ENCODE results near the gene RAB3IP. TPM values are rescaled to one million over a fixed set of nuclear protein-coding genes. Genes with fewer than 3 reads are reported as not detected.

The RAB3IP gene
- total RNA-seq, 1 experiment from 2014 or later: 82.5 TPM

DNA sequence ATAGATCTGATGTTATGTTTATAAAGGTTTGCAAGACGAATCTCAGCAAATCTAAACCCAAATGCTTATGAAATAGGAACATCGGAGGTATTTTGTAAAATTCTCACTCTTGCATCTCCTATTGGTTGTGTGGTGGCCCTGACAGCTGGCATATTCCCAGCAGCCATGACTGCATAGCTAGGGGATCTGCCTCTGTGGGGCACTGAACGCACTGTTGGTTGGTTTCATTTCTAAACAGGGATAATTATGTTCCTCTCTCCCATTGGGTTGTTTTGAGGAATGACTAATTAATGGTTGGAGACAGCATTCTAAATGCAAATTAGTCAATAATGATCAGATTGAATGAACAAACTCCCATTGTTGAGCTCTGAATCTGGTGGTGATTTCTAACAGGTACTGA lies 36.8 kb upstream of the RAB3IP start:
- Mint-ChIP-seq H3K27ac (ENCODE audit: unreplicated experiment) (no peak overlapping the region), H3K36me3 (ENCODE audit: insufficient read depth, unreplicated experiment) (no peaks in the 10 kb centered on the region), H3K27me3 (ENCODE audit: insufficient read depth, unreplicated experiment) (no peaks in the 10 kb centered on the region), H3K4me3 (ENCODE audit: unreplicated experiment) (no peak overlapping the region), H3K9me3 (ENCODE audit: unreplicated experiment) (no peaks in the 10 kb centered on the region), H3K4me1 (ENCODE audit: low read depth, unreplicated experiment) (peaks cover 6% of the 10 kb centered on the region)
- BruUV-seq (replicated peaks): no TSS peak
- CTCF ChIA-PET: no interaction called here
- TF ChIP-seq CTCF (IDR thresholded peaks at IDR 0.05; ENCODE audit: insufficient read depth in 1 of 2, low read depth in 1 of 2, low read length in 1 of 2, severe bottlenecking in 1 of 2, unreplicated experiment in 1 of 2): no peak
- no peaks in the 10 kb centered on the region for H3K27me3 ChIP-seq (replicated peaks; ENCODE audit: control insufficient read depth, insufficient read depth, low read length)
- H3K4me1 ChIP-seq: peaks cover 9% of the 10 kb centered on the region; the same call in 1 of the 2 replicates
- H3K36me3 ChIP-seq (ENCODE audit: control insufficient read depth, insufficient read depth, low read length): no peaks in the 10 kb centered on the region
- intact Hi-C loops (cut with micrococcal nuclease; ENCODE audit: unreplicated experiment): no loop called here
- no peaks in the 10 kb centered on the region for H3K9me3 ChIP-seq
- no peak for DNase-seq
- H3K4me3 ChIP-seq (ENCODE audit: low read depth, low read length): no peak overlapping the region
- POLR2A ChIA-PET: no interaction called here

GRCh38 chr12:69703146-69703642 lies 35.5 kb upstream of the RAB3IP start:
- Mint-ChIP-seq H3K4me1 (ENCODE audit: low read depth, unreplicated experiment) (no peaks in the 10 kb centered on the region), H3K36me3 (ENCODE audit: insufficient read depth, unreplicated experiment) (no peaks in the 10 kb centered on the region), H3K4me3 (ENCODE audit: unreplicated experiment) (no peak overlapping the region), H3K27ac (ENCODE audit: unreplicated experiment) (no peak overlapping the region), H3K27me3 (ENCODE audit: insufficient read depth, unreplicated experiment) (no peaks in the 10 kb centered on the region), H3K9me3 (ENCODE audit: unreplicated experiment) (no peaks in the 10 kb centered on the region)
- DNase-seq: no peak
- POLR2A ChIA-PET: no interaction called here
- CTCF ChIA-PET: no interaction called here
- Histone ChIP-seq H3K27me3 (replicated peaks; ENCODE audit: control insufficient read depth, insufficient read depth, low read length) (no peaks in the 10 kb centered on the region), H3K9me3 (no peaks in the 10 kb centered on the region), H3K4me3 (ENCODE audit: low read depth, low read length) (no peak overlapping the region), H3K36me3 (ENCODE audit: control insufficient read depth, insufficient read depth, low read length) (no peaks in the 10 kb centered on the region), H3K4me1 (no peaks in the 10 kb centered on the region)
- BruUV-seq (replicated peaks): no TSS peak
- no peak for TF ChIP-seq CTCF (IDR thresholded peaks at IDR 0.05; ENCODE audit: insufficient read depth in 1 of 2, low read depth in 1 of 2, low read length in 1 of 2, severe bottlenecking in 1 of 2, unreplicated experiment in 1 of 2)
- intact Hi-C loops (cut with micrococcal nuclease; ENCODE audit: unreplicated experiment): no loop called here

DNA sequence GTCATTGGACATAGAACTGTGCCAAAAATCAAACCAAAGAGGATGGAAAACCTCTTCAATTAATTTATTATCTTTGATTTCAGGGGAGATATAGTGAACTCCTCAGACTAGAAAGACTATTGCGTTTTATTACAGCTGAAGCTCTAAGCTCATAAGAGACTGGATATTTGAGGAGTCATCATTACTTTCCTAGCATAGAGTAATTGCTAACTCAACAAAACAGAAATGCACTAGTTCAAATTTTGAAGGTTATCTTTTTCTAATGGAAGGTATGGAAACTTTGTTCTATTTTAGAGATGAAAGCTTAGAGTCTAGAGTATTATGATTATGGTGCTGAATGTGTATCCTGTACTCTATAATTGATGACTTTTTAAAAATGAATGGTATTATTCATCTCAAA lies 34.3 kb upstream of the RAB3IP start:
- ChIA-PET POLR2A (interaction anchor here (0.7 kb wide), 1 partner anchor 125 kb away, joined by 8 read pairs; no protein-coding TSS in a partner anchor), CTCF (no interaction called here)
- Mint-ChIP-seq H3K4me1 (ENCODE audit: low read depth, unreplicated experiment) (no peaks in the 10 kb centered on the region), H3K4me3 (ENCODE audit: unreplicated experiment) (no peak overlapping the region), H3K27me3 (ENCODE audit: insufficient read depth, unreplicated experiment) (no peaks in the 10 kb centered on the region), H3K27ac (ENCODE audit: unreplicated experiment) (no peak overlapping the region), H3K36me3 (ENCODE audit: insufficient read depth, unreplicated experiment) (no peaks in the 10 kb centered on the region), H3K9me3 (ENCODE audit: unreplicated experiment) (no peaks in the 10 kb centered on the region)
- H3K9me3 ChIP-seq: no peaks in the 10 kb centered on the region
- no peaks in the 10 kb centered on the region for H3K36me3 ChIP-seq (ENCODE audit: control insufficient read depth, insufficient read depth, low read length)
- no peak for DNase-seq
- no peak overlapping the region for H3K4me3 ChIP-seq (ENCODE audit: low read depth, low read length)
- H3K27me3 ChIP-seq (replicated peaks; ENCODE audit: control insufficient read depth, insufficient read depth, low read length): no peaks in the 10 kb centered on the region
- H3K4me1 ChIP-seq: no peaks in the 10 kb centered on the region
- no peak for TF ChIP-seq CTCF (IDR thresholded peaks at IDR 0.05; ENCODE audit: insufficient read depth in 1 of 2, low read depth in 1 of 2, low read length in 1 of 2, severe bottlenecking in 1 of 2, unreplicated experiment in 1 of 2)
- intact Hi-C loops (cut with micrococcal nuclease; ENCODE audit: unreplicated experiment): no loop called here
- BruUV-seq (replicated peaks): no TSS peak

Data from Caco-2 (cell line).